ENCODE data around the gene ELMO3. TPM values are rescaled to one million over a fixed set of nuclear protein-coding genes. Genes with fewer than 3 reads are reported as not detected.

ELMO3 gene
- total and polyA plus RNA-seq, 2 of the 13 experiments (the other 11 are each of a cell fraction or from before 2014, with no cell fraction given) = 2.6 to 4.0 TPM

- TF ChIP-seq ZNF407 (CRISPR knock-in tag; IDR thresholded peaks at IDR 0.05; ENCODE audit: not compliant biosample characterization) (peak; percentile 79), KLF13 (CRISPR knock-in tag; IDR thresholded peaks at IDR 0.05) (no peak), ZFP90 (CRISPR knock-in tag; IDR thresholded peaks at IDR 0.05; ENCODE audit: borderline replicate concordance) (no peak; the same call in 1 of the 2 replicates), TAF15 (IDR thresholded peaks at IDR 0.05; ENCODE audit: low read depth, low read length, poor library complexity, severe bottlenecking) (no peak), KLF11 (CRISPR knock-in tag; IDR thresholded peaks at IDR 0.05) (no peak; the same call in none of the 2 replicates), NR2F2 (IDR thresholded peaks at IDR 0.05; ENCODE audit: borderline replicate concordance, low read depth) (0 out of 2 replicates have a peak, but pooled peaks have one; percentile 23), HNRNPL (IDR thresholded peaks at IDR 0.05; ENCODE audit: low read depth, low read length) (0 out of 2 replicates have a peak, but pooled peaks have one; percentile 20), NFKB2 (CRISPR knock-in tag; IDR thresholded peaks at IDR 0.05; ENCODE audit: borderline replicate concordance) (no peak), SP1 (IDR thresholded peaks at IDR 0.05) (no peak), SP1 (CRISPR knock-in tag; IDR thresholded peaks at IDR 0.05) (no peak; the same call in 1 of the 2 replicates), PHF8 (CRISPR knock-in tag; IDR thresholded peaks at IDR 0.05) (peak; percentile 72), GABPA (IDR thresholded peaks at IDR 0.05; ENCODE audit: low read depth, low read length) (no peak), GABPA (CRISPR knock-in tag; IDR thresholded peaks at IDR 0.05; ENCODE audit: low read depth) (0 out of 2 replicates have a peak, but pooled peaks have one; percentile 14), SKIL (CRISPR knock-in tag; IDR thresholded peaks at IDR 0.05; ENCODE audit: borderline replicate concordance) (no peak), ZBTB14 (CRISPR knock-in tag; IDR thresholded peaks at IDR 0.05) (peak; percentile 34; the same call in 1 of the 2 replicates), ZNF776 (CRISPR knock-in tag; IDR thresholded peaks at IDR 0.05) (no peak), REPIN1 (CRISPR knock-in tag; IDR thresholded peaks at IDR 0.05; ENCODE audit: borderline replicate concordance, low read depth) (peak; percentile 34; the same call in 1 of the 2 replicates), ATF3 (CRISPR knock-in tag; IDR thresholded peaks at IDR 0.05) (no peak)
These were observed 28.6 kb upstream of the ELMO3 start, which contains the start of gene NOL3 (continued) for GRCh38 chr16:67170168-67170948.

Measured in HepG2 (cell line).